ENCODE measurements around the gene TAOK2. TPM values are rescaled to one million over a fixed set of nuclear protein-coding genes. Genes with fewer than 3 reads are reported as not detected.
"Not testable (repeated sequence)": the region's sequence is repeated elsewhere in the genome, so short reads cannot be mapped to it uniquely, and the experiment has no call there.

The TAOK2 gene
- 10 to 100 TPM; 37.5 to 57.7 TPM for total RNA-seq
- polyA plus RNA-seq = 10 to 100 TPM in 1 of 2 donors, 1 to 10 TPM in 1; 7.6 to 24.2 TPM
- long read RNA-seq, donor 1, partial matches to known transcripts = 16 of 33 reads
- long read RNA-seq, donor 1, other reads (novel, unspliced or antisense) = 12 of 33 reads
- long read RNA-seq, donor 2, full-length matches to known transcripts = 15 of 49 reads
- long read RNA-seq, donor 2, partial matches to known transcripts = 26 of 49 reads
- long read RNA-seq, donor 2, other reads (novel, unspliced or antisense) = 8 of 49 reads

- intact Hi-C loops (cut with DNase I) = no loop called here
These were observed at the start of gene TAOK2 for GRCh38 chr16:29973384-29974246. TAOK2 (plus strand) TSS chr16:29973868; CDS start chr16:29977773, 3,905 bp downstream.

DNA sequence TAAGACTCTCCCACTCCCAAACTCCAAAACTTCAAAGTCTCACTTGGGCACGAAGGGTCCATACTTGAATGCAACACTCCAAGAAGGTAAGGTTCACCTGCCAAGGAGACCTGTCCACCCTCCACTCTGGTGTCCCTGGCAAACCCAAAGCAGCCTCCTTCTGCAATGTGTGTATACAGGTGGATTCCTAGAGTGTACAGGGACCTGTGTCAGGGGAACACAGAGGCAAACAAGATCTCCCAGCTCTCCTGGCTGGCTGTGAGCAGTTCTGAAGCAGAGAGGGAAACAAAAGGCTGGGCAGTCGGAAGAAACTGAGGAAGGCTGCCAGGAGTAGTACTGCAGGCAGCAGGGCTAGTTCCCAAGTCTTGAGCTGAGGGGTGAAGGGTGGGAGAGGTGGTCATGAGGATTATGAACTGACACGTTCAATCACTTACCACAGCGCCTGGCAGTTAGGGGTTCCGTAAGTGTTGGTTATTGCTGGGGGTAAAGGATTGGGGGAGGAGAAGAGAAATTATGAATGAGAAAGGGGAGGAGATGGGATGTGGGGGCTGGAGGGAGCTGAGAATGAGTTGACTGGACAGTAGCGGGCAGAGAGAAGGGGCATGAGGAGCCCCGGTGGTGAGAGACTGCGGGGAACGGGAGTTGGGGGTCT lies 48.4 kb upstream of the TAOK2 start:
- WGBS, 2 donors = 7 to 8% methylated on average over 9 of the region's 9 CpGs
- ATAC-seq (ENCODE audit: low FRiP score) (no peak), DNase-seq (peak in 1 of 2 donors; percentile 2)
- Histone ChIP-seq H3K27me3 (ENCODE audit: control insufficient read depth in 1 of 2, insufficient read depth in 2 of 2, low read length in 1 of 2) (no peaks in the 10 kb centered on the region), H3K27ac (ENCODE audit: low read depth in 1 of 2, low read length in 2 of 2) (no peak overlapping the region), H3K36me3 (ENCODE audit: control insufficient read depth in 1 of 2, insufficient read depth in 2 of 2, low read length in 1 of 2) (peaks cover 0 to 3% of the 10 kb centered on the region in 2 donors), H3K4me1 (ENCODE audit: control insufficient read depth in 1 of 2, insufficient read depth in 2 of 2, low read length in 2 of 2) (no peaks in the 10 kb centered on the region), H3K9me3 (ENCODE audit: control insufficient read depth, low read length) (no peaks in the 10 kb centered on the region), H3K4me3 (ENCODE audit: low read length in 2 of 2) (peak overlapping the region; percentile 80 to 85)
- intact Hi-C loops (cut with DNase I) = loop anchor here in 1 of 2 donors (5.0 kb wide), 1 partner anchor 37 kb away; the partner anchor contains the start of gene TMEM219

More at GRCh38 chr16:29973384-29974246, at the start of gene TAOK2:
- H3K4me3 ChIP-seq (ENCODE audit: low read length in 2 of 2) = peak within 1 kb of the TSS; percentile 80 to 85
- ATAC-seq (ENCODE audit: low FRiP score) = peak; percentile 99
- peak within 1 kb of the TSS in 1 of 2 donors; percentile 55 for H3K27ac ChIP-seq (ENCODE audit: low read depth in 1 of 2, low read length in 2 of 2)
- 2 to 3% methylated on average over 64 to 75 of the region's 75 CpGs for WGBS, 2 donors
- H3K9me3 ChIP-seq (ENCODE audit: control insufficient read depth, low read length) = no peaks in the 10 kb centered on the region
- H3K27me3 ChIP-seq (ENCODE audit: control insufficient read depth in 1 of 2, insufficient read depth in 2 of 2, low read length in 1 of 2) = no peaks in the 10 kb centered on the region
- H3K4me1 ChIP-seq (ENCODE audit: control insufficient read depth in 1 of 2, insufficient read depth in 2 of 2, low read length in 2 of 2) = peaks cover 0 to 4% of the 10 kb centered on the region in 2 donors
- DNase-seq = peak; percentile 99 to 100
- no peaks in the 10 kb centered on the region for H3K36me3 ChIP-seq (ENCODE audit: control insufficient read depth in 1 of 2, insufficient read depth in 2 of 2, low read length in 1 of 2)

DNA sequence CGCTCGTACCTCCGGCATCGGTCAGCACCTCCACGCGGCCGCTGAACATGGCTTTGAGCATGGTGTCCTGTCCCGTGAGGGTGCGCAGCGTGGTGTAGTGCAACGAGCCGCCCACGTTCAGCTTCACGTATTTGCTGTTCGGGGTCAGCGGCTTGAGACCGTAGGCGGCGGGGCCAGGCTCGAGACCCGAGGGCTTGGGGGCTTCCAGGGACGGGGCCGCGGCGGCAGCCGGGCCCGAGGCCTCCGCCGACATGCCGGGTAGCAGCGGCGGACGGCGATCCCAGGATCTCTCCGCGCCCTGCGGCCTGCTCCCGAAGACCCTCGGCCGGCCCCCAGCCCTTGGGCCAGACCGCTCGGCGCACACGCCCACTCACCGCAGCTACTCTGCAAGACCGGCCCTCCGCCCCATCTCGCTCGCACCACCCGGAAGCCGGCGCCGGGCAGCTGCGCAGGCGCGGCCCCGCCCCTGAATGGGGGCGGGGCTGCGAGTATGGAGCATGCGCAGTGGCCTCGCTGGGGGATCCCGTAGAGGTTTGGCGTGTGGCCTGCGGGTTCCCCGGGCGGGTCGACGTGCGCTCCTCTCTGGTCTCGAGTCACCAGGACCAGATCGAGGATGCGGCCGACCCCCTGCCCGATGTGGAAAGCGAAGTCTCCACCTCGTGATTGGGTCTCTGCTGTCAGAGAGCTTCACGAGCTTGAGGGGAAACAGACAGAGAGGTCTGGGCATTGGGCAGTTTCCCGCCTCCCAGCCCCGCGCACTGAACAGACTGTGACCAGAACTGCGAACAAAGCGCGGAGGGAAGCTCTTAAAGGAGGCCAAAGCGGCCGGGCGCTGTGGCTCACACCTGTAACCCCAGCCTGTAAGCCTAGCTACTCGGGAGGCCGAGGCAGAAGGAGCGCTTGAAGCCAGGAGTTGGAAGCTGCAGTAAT lies 47.6 kb upstream of the TAOK2 start, which contains the start of gene KCTD13:
Gene KCTD13 (minus strand): TSS at position 446 of the 930 bp plus-strand sequence. CDS start 193 bp downstream, at position 253.
- no peaks in the 10 kb centered on the region for H3K9me3 ChIP-seq (ENCODE audit: control insufficient read depth, low read length)
- no peaks in the 10 kb centered on the region for H3K36me3 ChIP-seq (ENCODE audit: control insufficient read depth in 1 of 2, insufficient read depth in 2 of 2, low read length in 1 of 2)
- no peaks in the 10 kb centered on the region for H3K27me3 ChIP-seq (ENCODE audit: control insufficient read depth in 1 of 2, insufficient read depth in 2 of 2, low read length in 1 of 2)
- ATAC-seq (ENCODE audit: low FRiP score) (peak; percentile 99), DNase-seq (peak; percentile 88 to 95)
- H3K27ac ChIP-seq (ENCODE audit: low read depth in 1 of 2, low read length in 2 of 2) = peak within 1 kb of the TSS in 1 of 2 donors; percentile 55
- H3K4me3 ChIP-seq (ENCODE audit: low read length in 2 of 2) = peak within 1 kb of the TSS; percentile 80 to 85
- H3K4me1 ChIP-seq (ENCODE audit: control insufficient read depth in 1 of 2, insufficient read depth in 2 of 2, low read length in 2 of 2) = no peaks in the 10 kb centered on the region
- 0 to 1% methylated on average over 62 to 89 of the region's 89 CpGs for WGBS, 2 donors
- intact Hi-C loops (cut with DNase I) = loop anchor here (2.0 to 5.0 kb wide), 3 partner anchors 35 to 69 kb away; partner anchors contain the start of genes HIRIP3 (in 1 of the 2) and TMEM219 (in 1 of the 2)

GRCh38 chr16:29926711-29927052 lies 47.0 kb upstream of the TAOK2 start:
- WGBS, 2 donors = 0 to 2% methylated on average over 12 of the region's 12 CpGs
- intact Hi-C loops (cut with DNase I) = loop anchor here (2.0 to 5.0 kb wide), 3 partner anchors 34 to 68 kb away; partner anchors contain the start of genes HIRIP3 (in 1 of the 2) and TMEM219 (in 1 of the 2)
- H3K4me3 ChIP-seq (ENCODE audit: low read length in 2 of 2) = peak overlapping the region; percentile 22 to 80
- DNase-seq = peak in 1 of 2 donors; percentile 54
- H3K9me3 ChIP-seq (ENCODE audit: control insufficient read depth, low read length) = no peaks in the 10 kb centered on the region
- H3K27me3 ChIP-seq (ENCODE audit: control insufficient read depth in 1 of 2, insufficient read depth in 2 of 2, low read length in 1 of 2) = no peaks in the 10 kb centered on the region
- H3K4me1 ChIP-seq (ENCODE audit: control insufficient read depth in 1 of 2, insufficient read depth in 2 of 2, low read length in 2 of 2) = no peaks in the 10 kb centered on the region
- ATAC-seq (ENCODE audit: low FRiP score) = peak; percentile 67
- peak overlapping the region in 1 of 2 donors; percentile 55 for H3K27ac ChIP-seq (ENCODE audit: low read depth in 1 of 2, low read length in 2 of 2)
- no peaks in the 10 kb centered on the region for H3K36me3 ChIP-seq (ENCODE audit: control insufficient read depth in 1 of 2, insufficient read depth in 2 of 2, low read length in 1 of 2)

- ATAC-seq (ENCODE audit: low FRiP score) (no peak), DNase-seq (peak in 1 of 2 donors; percentile 32)
- no peaks in the 10 kb centered on the region for H3K36me3 ChIP-seq (ENCODE audit: control insufficient read depth in 1 of 2, insufficient read depth in 2 of 2, low read length in 1 of 2)
- H3K4me1 ChIP-seq (ENCODE audit: control insufficient read depth in 1 of 2, insufficient read depth in 2 of 2, low read length in 2 of 2) = no peaks in the 10 kb centered on the region
- H3K9me3 ChIP-seq (ENCODE audit: control insufficient read depth, low read length) = no peaks in the 10 kb centered on the region
- peak overlapping the region in 1 of 2 donors; percentile 55 for H3K27ac ChIP-seq (ENCODE audit: low read depth in 1 of 2, low read length in 2 of 2)
- 44 to 48% methylated on average over 12 of the region's 12 CpGs for WGBS, 2 donors
- H3K27me3 ChIP-seq (ENCODE audit: control insufficient read depth in 1 of 2, insufficient read depth in 2 of 2, low read length in 1 of 2) = no peaks in the 10 kb centered on the region
- no peak overlapping the region for H3K4me3 ChIP-seq (ENCODE audit: low read length in 2 of 2)
- intact Hi-C loops (cut with DNase I) = loop anchor here (2.0 to 5.0 kb wide), 3 partner anchors 34 to 68 kb away; partner anchors contain the start of genes HIRIP3 (in 1 of the 2) and TMEM219 (in 1 of the 2)
These were observed 46.4 kb upstream of the TAOK2 start for GRCh38 chr16:29927070-29927905.

GRCh38 chr16:29931750-29932149 lies 41.9 kb upstream of the TAOK2 start:
- H3K9me3 ChIP-seq (ENCODE audit: control insufficient read depth, low read length); H3K4me1 ChIP-seq (ENCODE audit: control insufficient read depth in 1 of 2, insufficient read depth in 2 of 2, low read length in 2 of 2); H3K36me3 ChIP-seq (ENCODE audit: control insufficient read depth in 1 of 2, insufficient read depth in 2 of 2, low read length in 1 of 2); H3K27ac ChIP-seq (ENCODE audit: low read depth in 1 of 2, low read length in 2 of 2); H3K4me3 ChIP-seq (ENCODE audit: low read length in 2 of 2); DNase-seq; ATAC-seq (ENCODE audit: low FRiP score); intact Hi-C loops (cut with DNase I); H3K27me3 ChIP-seq (ENCODE audit: control insufficient read depth in 1 of 2, insufficient read depth in 2 of 2, low read length in 1 of 2): not testable (repeated sequence)
- 91 to 94% methylated on average over 2 of the region's 2 CpGs for WGBS, 2 donors

DNA sequence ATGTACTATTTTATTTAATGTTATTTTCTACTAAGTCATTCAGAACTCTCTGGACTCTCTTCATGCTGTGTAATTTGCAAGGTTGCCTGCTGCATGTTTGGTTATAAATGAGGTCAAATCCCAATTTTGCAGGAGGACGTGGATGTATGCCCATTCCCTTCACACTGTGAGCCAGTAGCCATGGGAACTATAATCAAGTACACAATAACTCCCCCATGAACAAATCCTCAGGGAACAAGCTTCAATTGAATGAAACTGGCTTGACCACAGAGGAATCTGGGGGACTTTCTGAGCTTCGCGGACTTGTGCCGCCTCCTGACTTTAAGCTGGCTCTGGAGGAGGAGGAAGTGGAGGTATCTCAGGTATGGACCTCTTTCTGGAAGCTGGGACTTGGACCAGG lies 33.0 kb upstream of the TAOK2 start:
- DNase-seq (no peak), ATAC-seq (ENCODE audit: low FRiP score) (no peak)
- H3K4me3 ChIP-seq (ENCODE audit: low read length in 2 of 2) = no peak overlapping the region
- 44 to 54% methylated on average over 4 of the region's 4 CpGs for WGBS, 2 donors
- no peaks in the 10 kb centered on the region for H3K27me3 ChIP-seq (ENCODE audit: control insufficient read depth in 1 of 2, insufficient read depth in 2 of 2, low read length in 1 of 2)
- intact Hi-C loops (cut with DNase I) = no loop called here
- H3K4me1 ChIP-seq (ENCODE audit: control insufficient read depth in 1 of 2, insufficient read depth in 2 of 2, low read length in 2 of 2) = no peaks in the 10 kb centered on the region
- no peaks in the 10 kb centered on the region for H3K9me3 ChIP-seq (ENCODE audit: control insufficient read depth, low read length)
- no peak overlapping the region for H3K27ac ChIP-seq (ENCODE audit: low read depth in 1 of 2, low read length in 2 of 2)
- H3K36me3 ChIP-seq (ENCODE audit: control insufficient read depth in 1 of 2, insufficient read depth in 2 of 2, low read length in 1 of 2) = no peaks in the 10 kb centered on the region
